GM19467 (cell line): Measurements from ENCODE around the gene RPL39L.
A peak's percentile ranks its signal among the peaks of the same experiment; 100 is the strongest.
"Not testable (repeated sequence)": the region's sequence is repeated elsewhere in the genome, so short reads cannot be mapped to it uniquely, and the experiment has no call there.

ENCODE experiments used
- ATAC-seq: cut with Tn5 transposase; IDR thresholded peaks from one replicate; pipeline ENCODE4 v1.9.1; 2021; ENCODE audit warnings: mild to moderate bottlenecking, moderate library complexity; ENCODE audit not compliant: unreplicated experiment

The RPL39L gene

GRCh38 chr3:187139895-187140253 lies 578 bp upstream of the RPL39L start:
- no peak for ATAC-seq

- no peak for ATAC-seq
These were observed 2.4 kb downstream of the RPL39L start for GRCh38 chr3:187136936-187137335.

- ATAC-seq: no peak
These were observed 3.0 kb downstream of the RPL39L start for GRCh38 chr3:187136337-187136736.

DNA sequence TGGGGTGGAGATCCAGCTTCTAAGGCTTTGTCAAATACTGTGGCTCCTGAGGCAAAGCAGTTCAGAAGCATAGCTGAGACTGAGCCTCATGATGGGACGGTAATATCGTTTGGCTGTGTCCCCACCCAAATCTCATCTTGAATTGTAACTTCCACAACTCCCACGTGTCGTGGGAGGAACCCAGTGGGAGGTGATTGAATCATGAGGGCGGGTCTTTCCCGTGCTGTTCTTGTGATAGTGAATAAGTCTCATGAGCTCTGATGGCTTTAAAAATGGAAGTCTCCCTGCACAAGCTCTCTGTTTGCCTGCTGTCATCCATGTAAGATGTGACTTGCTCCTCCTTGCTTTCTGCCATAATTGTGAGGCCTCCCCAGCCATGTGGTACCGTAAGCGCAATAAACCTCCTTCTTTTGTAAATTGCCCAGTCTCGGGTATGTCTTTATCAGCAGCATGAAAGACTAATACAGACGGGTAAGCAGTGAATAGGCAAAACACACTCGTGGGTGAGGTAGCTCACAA lies 4.1 kb downstream of the RPL39L start:
- ATAC-seq: not testable (repeated sequence)

- ATAC-seq: not testable (repeated sequence)
These were observed 6.1 kb downstream of the RPL39L start for GRCh38 chr3:187133181-187133580.

- no peak for ATAC-seq
These were observed 6.6 kb downstream of the RPL39L start for GRCh38 chr3:187132666-187133065.

DNA sequence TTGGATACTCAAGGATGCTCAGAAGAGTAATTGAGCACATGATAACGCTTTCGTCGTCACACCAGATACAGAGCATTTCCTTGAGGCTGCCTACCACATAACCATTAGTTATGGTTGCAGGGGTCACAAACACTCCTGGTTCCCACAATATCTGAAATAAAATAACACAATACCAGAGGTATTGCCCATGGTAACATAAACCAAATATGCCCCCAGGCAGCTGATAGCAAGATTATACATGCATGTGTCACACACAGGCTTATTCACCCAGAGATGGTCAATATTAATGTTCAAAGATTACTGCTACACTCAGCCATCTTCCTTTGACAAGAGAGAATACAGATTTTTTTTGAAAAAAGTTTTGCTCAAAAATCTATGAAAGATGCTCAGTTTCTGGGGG lies 7.3 kb downstream of the RPL39L start:
- no peak for ATAC-seq

- peak; percentile 70 for ATAC-seq
These were observed 8.8 kb downstream of the RPL39L start for GRCh38 chr3:187130346-187131066.

DNA sequence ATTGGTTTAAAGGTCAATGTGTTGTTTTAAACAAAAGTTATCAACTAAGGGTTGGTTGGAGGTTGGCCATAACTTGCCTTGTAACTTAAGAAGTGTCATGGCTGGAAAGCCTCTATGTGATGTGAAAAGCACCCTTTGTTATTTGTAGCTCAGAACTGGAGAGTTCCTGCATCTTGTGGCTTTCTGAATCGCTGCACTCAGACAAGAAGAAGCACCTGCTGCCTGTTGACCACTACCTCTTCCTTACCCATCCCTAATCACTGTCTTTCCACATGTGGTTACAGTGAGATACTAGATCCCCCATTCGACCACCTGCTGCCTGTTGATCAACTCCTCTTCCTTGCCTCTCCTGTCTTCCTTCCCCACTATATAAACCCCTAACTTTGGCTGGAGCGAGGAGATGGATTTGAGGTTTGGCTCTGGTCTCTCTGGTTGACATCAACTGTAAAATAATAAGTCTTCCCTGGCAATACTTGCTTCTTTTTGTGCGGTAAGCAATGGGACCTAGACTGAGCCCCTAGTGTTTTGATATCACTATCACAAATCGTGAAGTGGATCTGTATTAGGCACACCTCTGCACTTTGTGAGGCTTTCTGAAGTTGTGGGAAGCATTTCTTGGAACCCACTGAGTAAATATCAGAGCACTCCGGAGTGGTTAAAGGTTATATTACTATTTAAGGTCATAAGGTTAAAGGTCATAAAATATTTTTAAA lies 13.8 kb downstream of the RPL39L start:
- peak; percentile 80 for ATAC-seq

- no peak for ATAC-seq
These were observed 17.0 kb downstream of the RPL39L start for GRCh38 chr3:187122261-187122660.

GRCh38 chr3:187120326-187120725 lies 19.0 kb downstream of the RPL39L start:
- ATAC-seq: no peak

DNA sequence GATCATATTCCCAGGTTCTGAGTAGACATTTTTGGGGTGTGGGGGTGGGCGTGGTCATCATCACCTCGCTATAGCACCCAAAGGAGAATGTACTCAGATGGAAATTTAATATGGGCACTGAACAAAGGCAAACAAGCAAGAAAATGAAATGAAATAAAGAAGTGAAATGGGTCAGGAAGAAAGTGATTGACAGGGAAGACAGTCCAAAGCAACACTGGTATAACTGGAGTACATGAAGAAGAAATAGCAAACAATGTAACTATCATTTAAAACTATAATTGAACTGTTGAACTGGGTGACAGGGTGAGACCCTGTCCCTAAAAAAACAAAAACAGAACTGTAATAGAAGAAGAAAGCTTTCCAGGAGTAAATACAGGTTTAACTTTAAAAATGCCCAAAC lies 24.8 kb downstream of the RPL39L start:
- no peak for ATAC-seq

DNA sequence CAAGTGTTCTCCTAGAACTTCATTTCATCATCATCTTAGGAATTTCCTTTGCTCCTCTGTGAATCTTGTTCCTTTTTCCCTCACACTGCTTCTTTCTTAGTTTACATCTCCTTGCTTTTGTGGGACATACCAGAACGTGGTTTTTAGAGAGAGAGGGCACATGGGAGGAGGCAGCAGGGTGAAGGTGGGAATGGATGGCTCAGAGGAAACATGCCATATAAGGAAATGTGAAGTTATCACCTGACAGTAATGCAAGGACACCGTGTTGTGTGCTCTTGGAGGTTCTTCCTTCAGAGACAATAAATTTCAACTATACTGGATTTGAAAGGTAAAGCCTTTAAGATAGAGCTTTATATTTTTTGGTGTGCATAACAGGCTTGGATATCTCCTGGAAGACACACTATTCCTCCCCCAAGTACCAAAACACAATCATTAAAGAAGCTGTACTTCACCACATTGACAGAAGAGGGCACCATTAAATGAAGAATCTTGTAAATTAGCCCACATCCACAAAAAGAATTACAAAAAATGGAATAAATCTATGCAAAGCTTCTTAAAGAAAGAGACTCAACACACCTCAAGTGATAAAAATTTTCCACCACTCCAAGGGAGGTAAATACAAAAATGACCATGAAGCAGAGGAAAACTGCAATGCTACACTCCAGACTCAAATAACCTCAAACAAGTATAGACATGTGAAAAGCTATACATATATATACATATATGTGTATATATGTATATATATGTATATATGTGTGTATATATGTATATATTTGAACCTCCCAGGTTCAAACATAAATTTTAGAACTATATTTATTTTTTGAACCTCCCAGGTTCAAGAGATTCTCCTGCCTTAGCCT lies 26.1 kb downstream of the RPL39L start:
- ATAC-seq: no peak

- no peak for ATAC-seq
These were observed 29.1 kb downstream of the RPL39L start for GRCh38 chr3:187110156-187110555.

GRCh38 chr3:187107989-187108388 lies 31.3 kb downstream of the RPL39L start:
- ATAC-seq: no peak

GRCh38 chr3:187105700-187106099 lies 33.6 kb downstream of the RPL39L start:
- ATAC-seq: no peak

- no peak for ATAC-seq
These were observed 34.4 kb downstream of the RPL39L start for GRCh38 chr3:187104933-187105332.

GRCh38 chr3:187104342-187104741 lies 35.0 kb downstream of the RPL39L start:
- no peak for ATAC-seq

DNA sequence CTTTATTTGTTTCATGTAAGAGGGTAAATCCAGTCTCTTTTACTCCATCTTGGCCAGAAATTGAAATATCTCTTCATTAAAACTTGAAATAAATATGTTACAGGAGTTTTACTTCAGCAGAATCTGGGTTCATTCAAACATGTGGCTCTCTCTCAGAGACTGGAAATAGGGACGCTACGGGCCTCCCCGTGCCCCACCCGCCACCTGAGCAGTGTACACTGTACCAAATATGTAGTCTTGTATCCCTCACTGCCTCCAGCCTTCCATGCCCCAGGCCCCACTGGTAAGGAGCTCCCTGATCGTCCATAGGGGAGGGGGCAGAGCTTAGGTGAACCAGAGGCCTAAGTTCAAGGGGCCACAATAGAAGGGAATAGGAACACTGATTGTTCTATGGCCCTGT lies 36.0 kb downstream of the RPL39L start:
- ATAC-seq: no peak

- ATAC-seq: no peak
These were observed 37.1 kb downstream of the RPL39L start for GRCh38 chr3:187102073-187102634.
